HepG2 (cell line): ENCODE results near the gene PELI2.

Source experiments
- RXRA ChIP-seq: sonication (generic); formaldehyde crosslinking; IDR thresholded peaks from 2 replicates; pipeline ENCODE4 v1.5.1; 2020; ENCODE audit warnings: missing genetic modification reagents
- ZNF253 ChIP-seq: sonication (generic); formaldehyde crosslinking; IDR thresholded peaks from 2 replicates; pipeline ENCODE4 v1.8.0; 2022; ENCODE audit warnings: mild to moderate bottlenecking, missing genetic modification reagents, borderline replicate concordance
- ZNF841 ChIP-seq: sonication (generic); formaldehyde crosslinking; IDR thresholded peaks from 2 replicates; pipeline ENCODE4 v1.8.1; 2023; ENCODE audit warnings: missing genetic modification reagents, borderline replicate concordance
- ZZZ3 ChIP-seq: sonication (generic); formaldehyde crosslinking; IDR thresholded peaks from 2 replicates; pipeline ENCODE4 v1.4.0; 2020; ENCODE audit warnings: missing genetic modification reagents, mild to moderate bottlenecking, borderline replicate concordance
- TF ChIP-seq, protein P1 (sequence below): sonication (generic); formaldehyde crosslinking; IDR thresholded peaks from 2 replicates; pipeline ENCODE4 v1.4.0; 2020; ENCODE audit warnings: low read depth, mild to moderate bottlenecking, missing genetic modification reagents
- TF ChIP-seq, protein P2 (sequence below): sonication (generic); formaldehyde crosslinking; IDR thresholded peaks from 2 replicates; pipeline ENCODE4 v1.5.0; 2020; ENCODE audit warnings: mild to moderate bottlenecking, missing genetic modification reagents, moderate library complexity
- TF ChIP-seq, protein P3 (sequence below): sonication (generic); formaldehyde crosslinking; IDR thresholded peaks from 2 replicates; pipeline ENCODE4 v1.4.0; 2020; ENCODE audit warnings: missing genetic modification reagents
- TF ChIP-seq, protein P4 (sequence below), 2 experiments: sonication (generic) in 1 of 2; formaldehyde crosslinking in 1 of 2; IDR thresholded peaks; 2 replicates each; pipeline versions ENCODE4 v1.5.1 to v1.6.1; 2011 to 2020; ENCODE audit warnings: borderline replicate concordance in 1 of 2, low read depth in 1 of 2, low read length in 1 of 2, mild to moderate bottlenecking in 1 of 2, missing genetic modification reagents in 1 of 2, moderate library complexity in 1 of 2
- TF ChIP-seq, protein P5 (sequence below): conservative IDR thresholded peaks from 2 replicates; pipeline ENCODE4 v1.6.1; 2018; ENCODE audit warnings: missing genetic modification reagents

DNA sequence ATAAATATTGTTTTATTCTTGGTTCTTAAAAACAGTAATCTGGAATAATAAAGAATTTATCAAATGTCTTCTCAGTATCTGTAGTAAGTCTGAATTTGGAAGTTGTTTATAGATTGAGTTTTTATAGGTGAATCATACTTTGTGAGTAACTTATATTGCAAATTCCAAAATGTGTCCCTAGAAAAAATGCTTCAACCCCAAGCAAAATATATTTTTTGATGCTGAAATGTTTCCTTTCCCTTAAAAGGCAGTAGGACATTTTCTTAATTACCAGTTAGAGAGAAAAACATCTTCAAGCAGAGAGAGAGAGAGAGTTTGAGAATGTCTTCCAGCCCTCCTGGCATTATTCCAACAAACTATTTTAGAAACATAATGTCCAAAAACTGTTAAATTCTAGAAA lies 37.9 kb downstream of the PELI2 start:
- TF ChIP-seq ZNF841 (CRISPR knock-in tag) (no peak), ZZZ3 (CRISPR knock-in tag) (no peak), ZNF253 (CRISPR knock-in tag) (no peak), RXRA (no peak)
- TF ChIP-seq, protein P1, sequence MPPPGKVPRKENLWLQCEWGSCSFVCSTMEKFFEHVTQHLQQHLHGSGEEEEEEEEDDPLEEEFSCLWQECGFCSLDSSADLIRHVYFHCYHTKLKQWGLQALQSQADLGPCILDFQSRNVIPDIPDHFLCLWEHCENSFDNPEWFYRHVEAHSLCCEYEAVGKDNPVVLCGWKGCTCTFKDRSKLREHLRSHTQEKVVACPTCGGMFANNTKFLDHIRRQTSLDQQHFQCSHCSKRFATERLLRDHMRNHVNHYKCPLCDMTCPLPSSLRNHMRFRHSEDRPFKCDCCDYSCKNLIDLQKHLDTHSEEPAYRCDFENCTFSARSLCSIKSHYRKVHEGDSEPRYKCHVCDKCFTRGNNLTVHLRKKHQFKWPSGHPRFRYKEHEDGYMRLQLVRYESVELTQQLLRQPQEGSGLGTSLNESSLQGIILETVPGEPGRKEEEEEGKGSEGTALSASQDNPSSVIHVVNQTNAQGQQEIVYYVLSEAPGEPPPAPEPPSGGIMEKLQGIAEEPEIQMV, result no peak
- TF ChIP-seq, protein P2, sequence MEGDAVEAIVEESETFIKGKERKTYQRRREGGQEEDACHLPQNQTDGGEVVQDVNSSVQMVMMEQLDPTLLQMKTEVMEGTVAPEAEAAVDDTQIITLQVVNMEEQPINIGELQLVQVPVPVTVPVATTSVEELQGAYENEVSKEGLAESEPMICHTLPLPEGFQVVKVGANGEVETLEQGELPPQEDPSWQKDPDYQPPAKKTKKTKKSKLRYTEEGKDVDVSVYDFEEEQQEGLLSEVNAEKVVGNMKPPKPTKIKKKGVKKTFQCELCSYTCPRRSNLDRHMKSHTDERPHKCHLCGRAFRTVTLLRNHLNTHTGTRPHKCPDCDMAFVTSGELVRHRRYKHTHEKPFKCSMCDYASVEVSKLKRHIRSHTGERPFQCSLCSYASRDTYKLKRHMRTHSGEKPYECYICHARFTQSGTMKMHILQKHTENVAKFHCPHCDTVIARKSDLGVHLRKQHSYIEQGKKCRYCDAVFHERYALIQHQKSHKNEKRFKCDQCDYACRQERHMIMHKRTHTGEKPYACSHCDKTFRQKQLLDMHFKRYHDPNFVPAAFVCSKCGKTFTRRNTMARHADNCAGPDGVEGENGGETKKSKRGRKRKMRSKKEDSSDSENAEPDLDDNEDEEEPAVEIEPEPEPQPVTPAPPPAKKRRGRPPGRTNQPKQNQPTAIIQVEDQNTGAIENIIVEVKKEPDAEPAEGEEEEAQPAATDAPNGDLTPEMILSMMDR (CRISPR knock-in tag), result no peak
- TF ChIP-seq, protein P3, sequence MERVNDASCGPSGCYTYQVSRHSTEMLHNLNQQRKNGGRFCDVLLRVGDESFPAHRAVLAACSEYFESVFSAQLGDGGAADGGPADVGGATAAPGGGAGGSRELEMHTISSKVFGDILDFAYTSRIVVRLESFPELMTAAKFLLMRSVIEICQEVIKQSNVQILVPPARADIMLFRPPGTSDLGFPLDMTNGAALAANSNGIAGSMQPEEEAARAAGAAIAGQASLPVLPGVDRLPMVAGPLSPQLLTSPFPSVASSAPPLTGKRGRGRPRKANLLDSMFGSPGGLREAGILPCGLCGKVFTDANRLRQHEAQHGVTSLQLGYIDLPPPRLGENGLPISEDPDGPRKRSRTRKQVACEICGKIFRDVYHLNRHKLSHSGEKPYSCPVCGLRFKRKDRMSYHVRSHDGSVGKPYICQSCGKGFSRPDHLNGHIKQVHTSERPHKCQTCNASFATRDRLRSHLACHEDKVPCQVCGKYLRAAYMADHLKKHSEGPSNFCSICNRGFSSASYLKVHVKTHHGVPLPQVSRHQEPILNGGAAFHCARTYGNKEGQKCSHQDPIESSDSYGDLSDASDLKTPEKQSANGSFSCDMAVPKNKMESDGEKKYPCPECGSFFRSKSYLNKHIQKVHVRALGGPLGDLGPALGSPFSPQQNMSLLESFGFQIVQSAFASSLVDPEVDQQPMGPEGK (CRISPR knock-in tag), result no peak
- TF ChIP-seq, protein P4, sequence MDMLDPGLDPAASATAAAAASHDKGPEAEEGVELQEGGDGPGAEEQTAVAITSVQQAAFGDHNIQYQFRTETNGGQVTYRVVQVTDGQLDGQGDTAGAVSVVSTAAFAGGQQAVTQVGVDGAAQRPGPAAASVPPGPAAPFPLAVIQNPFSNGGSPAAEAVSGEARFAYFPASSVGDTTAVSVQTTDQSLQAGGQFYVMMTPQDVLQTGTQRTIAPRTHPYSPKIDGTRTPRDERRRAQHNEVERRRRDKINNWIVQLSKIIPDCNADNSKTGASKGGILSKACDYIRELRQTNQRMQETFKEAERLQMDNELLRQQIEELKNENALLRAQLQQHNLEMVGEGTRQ (IDR thresholded peaks at IDR 0.05; ENCODE audit: low read depth, low read length), result no peak
- TF ChIP-seq, protein P4 (CRISPR knock-in tag; IDR thresholded peaks at IDR 0.05; ENCODE audit: borderline replicate concordance), result no peak
- TF ChIP-seq, protein P5, sequence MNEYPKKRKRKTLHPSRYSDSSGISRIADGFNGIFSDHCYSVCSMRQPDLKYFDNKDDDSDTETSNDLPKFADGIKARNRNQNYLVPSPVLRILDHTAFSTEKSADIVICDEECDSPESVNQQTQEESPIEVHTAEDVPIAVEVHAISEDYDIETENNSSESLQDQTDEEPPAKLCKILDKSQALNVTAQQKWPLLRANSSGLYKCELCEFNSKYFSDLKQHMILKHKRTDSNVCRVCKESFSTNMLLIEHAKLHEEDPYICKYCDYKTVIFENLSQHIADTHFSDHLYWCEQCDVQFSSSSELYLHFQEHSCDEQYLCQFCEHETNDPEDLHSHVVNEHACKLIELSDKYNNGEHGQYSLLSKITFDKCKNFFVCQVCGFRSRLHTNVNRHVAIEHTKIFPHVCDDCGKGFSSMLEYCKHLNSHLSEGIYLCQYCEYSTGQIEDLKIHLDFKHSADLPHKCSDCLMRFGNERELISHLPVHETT, result no peak
